NK-92 treated with Interleukin-12 subunit alpha and Interleukin-12 subunit beta, amount 100 ng/mL, for 24 hours (cell line): ENCODE measurements around the gene BHLHE41.

Source experiments
- DNase-seq: peaks from one replicate; lab custom pipeline; 2025; lab: John Stamatoyannopoulos, UW

BHLHE41 gene

DNA sequence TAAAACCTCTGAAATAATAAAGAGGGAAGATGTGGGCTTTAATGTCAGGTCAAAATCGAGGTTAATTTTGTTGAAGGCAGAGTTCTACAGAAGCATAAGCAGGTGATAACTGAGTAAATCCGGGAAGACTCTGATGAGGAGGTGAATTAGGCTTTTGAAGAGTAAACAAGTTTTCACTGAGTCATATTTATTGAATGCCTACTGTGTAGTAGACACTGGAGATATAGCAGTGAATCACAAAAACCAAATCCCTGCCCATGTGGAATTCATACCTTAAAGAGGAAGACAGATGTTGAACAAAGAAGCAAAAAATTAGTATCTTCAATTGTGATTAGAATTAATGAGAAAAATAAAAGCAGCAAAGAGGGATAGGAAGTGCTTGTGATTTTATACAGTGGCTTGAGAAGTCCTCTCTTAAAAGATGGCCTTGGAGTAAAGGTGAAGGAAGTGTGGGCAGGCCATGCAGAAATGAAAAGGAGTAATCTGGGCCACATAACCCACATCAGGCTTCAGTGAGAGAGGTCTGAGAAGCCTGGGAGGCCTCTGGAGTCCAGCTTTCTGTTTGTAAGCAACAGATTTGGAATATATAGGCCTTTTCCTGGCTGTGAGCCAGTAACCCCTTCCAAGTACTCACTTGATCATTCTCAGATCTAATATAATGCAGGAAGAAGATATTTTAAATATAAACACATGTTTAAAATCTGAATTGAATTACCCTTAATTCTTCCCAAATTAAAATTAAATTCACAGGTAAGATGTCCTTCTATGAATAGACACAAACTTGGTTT, 46.7 kb downstream of the BHLHE41 start:
- no peak for DNase-seq
